ENCODE data around the gene VMP1. TPM values are rescaled to one million over a fixed set of nuclear protein-coding genes. Genes with fewer than 3 reads are reported as not detected.

VMP1 gene
- total and polyA plus RNA-seq, 2 of the 13 experiments (the other 11 are each of a cell fraction or from before 2014, with no cell fraction given) = 186 to 271 TPM

DNA sequence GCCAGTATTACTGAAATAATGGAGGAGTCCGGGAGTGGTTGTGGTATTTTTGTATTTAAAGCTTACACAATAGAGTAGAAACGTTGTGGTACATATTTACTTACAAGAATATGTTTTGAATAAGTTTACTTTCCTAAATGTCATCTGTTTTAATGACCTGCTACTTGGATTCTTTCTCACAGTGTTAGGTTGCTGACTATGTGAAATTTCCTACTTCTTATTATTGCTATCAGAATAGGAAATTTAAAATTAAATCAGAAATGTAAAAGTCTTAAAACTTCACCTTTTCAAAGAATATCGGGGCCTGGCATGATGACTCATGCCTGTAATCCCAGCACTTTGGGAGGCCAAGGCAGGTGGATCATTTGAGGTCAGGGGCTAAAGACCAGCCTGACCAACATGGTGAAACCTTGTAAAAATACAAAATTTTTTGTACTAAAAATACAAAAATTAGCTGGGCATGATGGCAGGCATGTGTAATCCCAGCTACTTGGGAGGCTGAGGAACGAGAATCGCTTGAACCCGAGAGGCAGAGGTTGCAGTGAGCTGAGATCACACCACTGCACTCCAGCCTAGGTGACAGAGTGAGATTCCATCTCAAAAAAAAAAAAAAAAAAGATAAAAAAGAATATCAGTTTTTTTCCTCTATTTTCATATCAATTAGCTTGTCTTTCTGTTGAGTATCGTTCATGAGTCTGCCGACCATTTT lies 77.8 kb downstream of the VMP1 start (continued):
- TF ChIP-seq AGO1 (IDR thresholded peaks at IDR 0.05; ENCODE audit: low read depth, low read length, poor library complexity, severe bottlenecking) (no peak), ZNF317 (CRISPR knock-in tag; IDR thresholded peaks at IDR 0.05) (no peak), AHR (CRISPR knock-in tag; IDR thresholded peaks at IDR 0.05) (no peak), ZNF484 (CRISPR knock-in tag; IDR thresholded peaks at IDR 0.05; ENCODE audit: borderline replicate concordance, low read depth) (no peak), CHD2 (IDR thresholded peaks at IDR 0.05; ENCODE audit: low read depth, low read length) (no peak), TRIM24 (CRISPR knock-in tag; IDR thresholded peaks at IDR 0.05) (no peak), HES4 (CRISPR knock-in tag; IDR thresholded peaks at IDR 0.05; ENCODE audit: borderline replicate concordance) (no peak), FIP1L1 (IDR thresholded peaks at IDR 0.05; ENCODE audit: borderline replicate concordance, insufficient read depth, low read depth, low read length) (no peak), FOXK2 (IDR thresholded peaks at IDR 0.05) (no peak), ZNF251 (CRISPR knock-in tag; IDR thresholded peaks at IDR 0.05) (no peak), ZNF430 (CRISPR knock-in tag; IDR thresholded peaks at IDR 0.05) (no peak), PITX1 (CRISPR knock-in tag; IDR thresholded peaks at IDR 0.05) (peak; percentile 81), KDM5A (IDR thresholded peaks at IDR 0.05; ENCODE audit: borderline replicate concordance, low read length) (no peak), SSRP1 (CRISPR knock-in tag; IDR thresholded peaks at IDR 0.05) (no peak), ZNF3 (CRISPR knock-in tag; IDR thresholded peaks at IDR 0.05) (no peak), HNRNPLL (IDR thresholded peaks at IDR 0.05; ENCODE audit: low read depth, low read length, poor library complexity, severe bottlenecking) (no peak), AGO2 (optimal IDR thresholded peaks at IDR 0.05; ENCODE audit: low read depth, low read length) (no peak), ZNF383 (CRISPR knock-in tag; IDR thresholded peaks at IDR 0.05; ENCODE audit: borderline replicate concordance) (no peak)
- TF ChIP-seq, protein P1, sequence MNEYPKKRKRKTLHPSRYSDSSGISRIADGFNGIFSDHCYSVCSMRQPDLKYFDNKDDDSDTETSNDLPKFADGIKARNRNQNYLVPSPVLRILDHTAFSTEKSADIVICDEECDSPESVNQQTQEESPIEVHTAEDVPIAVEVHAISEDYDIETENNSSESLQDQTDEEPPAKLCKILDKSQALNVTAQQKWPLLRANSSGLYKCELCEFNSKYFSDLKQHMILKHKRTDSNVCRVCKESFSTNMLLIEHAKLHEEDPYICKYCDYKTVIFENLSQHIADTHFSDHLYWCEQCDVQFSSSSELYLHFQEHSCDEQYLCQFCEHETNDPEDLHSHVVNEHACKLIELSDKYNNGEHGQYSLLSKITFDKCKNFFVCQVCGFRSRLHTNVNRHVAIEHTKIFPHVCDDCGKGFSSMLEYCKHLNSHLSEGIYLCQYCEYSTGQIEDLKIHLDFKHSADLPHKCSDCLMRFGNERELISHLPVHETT (CRISPR knock-in tag; conservative IDR thresholded peaks at IDR 0.05) = no peak
- TF ChIP-seq, protein P2, sequence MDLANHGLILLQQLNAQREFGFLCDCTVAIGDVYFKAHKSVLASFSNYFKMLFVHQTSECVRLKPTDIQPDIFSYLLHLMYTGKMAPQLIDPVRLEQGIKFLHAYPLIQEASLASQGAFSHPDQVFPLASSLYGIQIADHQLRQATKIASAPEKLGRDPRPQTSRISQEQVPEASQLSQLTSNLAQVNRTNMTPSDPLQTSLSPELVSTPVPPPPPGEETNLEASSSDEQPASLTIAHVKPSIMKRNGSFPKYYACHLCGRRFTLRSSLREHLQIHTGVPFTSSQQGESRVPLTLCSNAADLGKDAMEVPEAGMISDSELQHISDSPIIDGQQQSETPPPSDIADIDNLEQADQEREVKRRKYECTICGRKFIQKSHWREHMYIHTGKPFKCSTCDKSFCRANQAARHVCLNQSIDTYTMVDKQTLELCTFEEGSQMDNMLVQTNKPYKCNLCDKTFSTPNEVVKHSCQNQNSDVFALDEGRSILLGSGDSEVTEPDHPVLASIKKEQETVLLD (CRISPR knock-in tag; IDR thresholded peaks at IDR 0.05; ENCODE audit: low read depth) = no peak
- TF ChIP-seq, protein P3, sequence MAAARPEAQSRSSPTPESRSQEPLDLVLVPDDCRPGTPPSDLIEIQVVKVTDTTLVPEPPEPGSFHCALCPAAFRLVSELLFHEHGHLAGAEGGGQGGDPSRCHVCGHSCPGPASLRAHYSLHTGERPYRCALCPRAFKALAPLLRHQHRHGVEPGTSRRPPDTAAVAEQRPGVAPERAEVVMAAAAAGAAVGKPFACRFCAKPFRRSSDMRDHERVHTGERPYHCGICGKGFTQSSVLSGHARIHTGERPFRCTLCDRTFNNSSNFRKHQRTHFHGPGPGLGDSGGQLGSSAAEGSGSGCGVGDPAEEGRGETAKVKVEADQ (CRISPR knock-in tag; IDR thresholded peaks at IDR 0.05; ENCODE audit: borderline replicate concordance) = no peak
- TF ChIP-seq, protein P4, sequence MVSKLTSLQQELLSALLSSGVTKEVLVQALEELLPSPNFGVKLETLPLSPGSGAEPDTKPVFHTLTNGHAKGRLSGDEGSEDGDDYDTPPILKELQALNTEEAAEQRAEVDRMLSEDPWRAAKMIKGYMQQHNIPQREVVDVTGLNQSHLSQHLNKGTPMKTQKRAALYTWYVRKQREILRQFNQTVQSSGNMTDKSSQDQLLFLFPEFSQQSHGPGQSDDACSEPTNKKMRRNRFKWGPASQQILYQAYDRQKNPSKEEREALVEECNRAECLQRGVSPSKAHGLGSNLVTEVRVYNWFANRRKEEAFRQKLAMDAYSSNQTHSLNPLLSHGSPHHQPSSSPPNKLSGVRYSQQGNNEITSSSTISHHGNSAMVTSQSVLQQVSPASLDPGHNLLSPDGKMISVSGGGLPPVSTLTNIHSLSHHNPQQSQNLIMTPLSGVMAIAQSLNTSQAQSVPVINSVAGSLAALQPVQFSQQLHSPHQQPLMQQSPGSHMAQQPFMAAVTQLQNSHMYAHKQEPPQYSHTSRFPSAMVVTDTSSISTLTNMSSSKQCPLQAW (CRISPR knock-in tag; IDR thresholded peaks at IDR 0.05) = no peak
- TF ChIP-seq, protein P5, sequence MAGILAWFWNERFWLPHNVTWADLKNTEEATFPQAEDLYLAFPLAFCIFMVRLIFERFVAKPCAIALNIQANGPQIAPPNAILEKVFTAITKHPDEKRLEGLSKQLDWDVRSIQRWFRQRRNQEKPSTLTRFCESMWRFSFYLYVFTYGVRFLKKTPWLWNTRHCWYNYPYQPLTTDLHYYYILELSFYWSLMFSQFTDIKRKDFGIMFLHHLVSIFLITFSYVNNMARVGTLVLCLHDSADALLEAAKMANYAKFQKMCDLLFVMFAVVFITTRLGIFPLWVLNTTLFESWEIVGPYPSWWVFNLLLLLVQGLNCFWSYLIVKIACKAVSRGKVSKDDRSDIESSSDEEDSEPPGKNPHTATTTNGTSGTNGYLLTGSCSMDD (CRISPR knock-in tag; IDR thresholded peaks at IDR 0.05) = no peak
